ENCODE data around the gene KCNF1. TPM values are rescaled to one million over a fixed set of nuclear protein-coding genes. Genes with fewer than 3 reads are reported as not detected.

Gene KCNF1
- total and polyA plus RNA-seq, 2 of the 8 experiments (the other 6 are each of a cell fraction or from before 2014, with no cell fraction given), result 0.48 to 1.5 TPM

- H3K14ac ChIP-seq (ENCODE audit: insufficient read length), result no peak overlapping the region
- POLR2A ChIA-PET (ENCODE audit: partially characterized antibody), result no interaction called here
- H3K79me2 ChIP-seq (ENCODE audit: control insufficient read depth in 1 of 2, insufficient read depth in 2 of 2, low read length in 2 of 2), result no peaks in the 10 kb centered on the region
- H3K4me3 ChIP-seq (ENCODE audit: extremely low read depth in 1 of 4, insufficient read depth in 2 of 4, low read depth in 3 of 4, low read length in 4 of 4), result no peak overlapping the region
- H3K79me1 ChIP-seq (ENCODE audit: low read depth, low read length), result no peaks in the 10 kb centered on the region
- DNase-seq (ENCODE audit: low read depth in 1 of 2, low spot score in 2 of 2), result no peak
- no peak overlapping the region for H2BK15ac ChIP-seq (ENCODE audit: low read length)
- no peaks in the 10 kb centered on the region; a peak in 1 of 4 replicates for H3K9me3 ChIP-seq (ENCODE audit: insufficient read depth in 2 of 2, low read depth in 1 of 2, low read length in 1 of 2)
- H3K23me2 ChIP-seq (ENCODE audit: low read depth, low read length), result peaks cover 5% of the 10 kb centered on the region; the same call in 1 of the 2 replicates
- no peak overlapping the region for H3K9ac ChIP-seq (replicated peaks in 1 of 4; ENCODE audit: extremely low read depth in 1 of 4, low read depth in 3 of 4, low read length in 3 of 4)
- no peak overlapping the region for H4K8ac ChIP-seq (ENCODE audit: extremely low read depth, insufficient read depth, low read length)
- no peaks in the 10 kb centered on the region for H3K27me3 ChIP-seq (replicated peaks in 1 of 4; ENCODE audit: control insufficient read depth in 3 of 4, extremely low read depth in 1 of 4, insufficient read depth in 3 of 4, low read length in 3 of 4)
- peaks cover 0 to 2% of the 10 kb centered on the region in 2 experiments for H4K20me1 ChIP-seq (replicated peaks in 1 of 2; ENCODE audit: control insufficient read depth in 1 of 2, insufficient read depth in 2 of 2, low read length in 2 of 2)
- H3K23ac ChIP-seq (ENCODE audit: insufficient read length), result no peak overlapping the region
- WGBS, 2 experiments (ENCODE audit: extremely low coverage in 1 of 2, insufficient coverage in 1 of 2, insufficient read length in 1 of 2, insufficient replicate concordance in 2 of 2, low coverage in 1 of 2, low lambda C conversion rate in 2 of 2, missing lambda C conversion rate in 1 of 2), result 92% methylated on average over 10 of the region's 10 CpGs; no CpG with 5 or more reads in 1 of the 2 experiments
- no peak overlapping the region for H3K4ac ChIP-seq (replicated peaks; ENCODE audit: insufficient read length, low read depth, low read length)
- H4K5ac ChIP-seq (ENCODE audit: insufficient read length, low read depth, low read length), result no peak overlapping the region
- H2BK12ac ChIP-seq (ENCODE audit: low read depth, low read length), result no peak overlapping the region
- H2BK20ac ChIP-seq (ENCODE audit: low read length), result no peak overlapping the region
- no peak overlapping the region for H2BK5ac ChIP-seq (ENCODE audit: low read depth, low read length)
- H3K56ac ChIP-seq (replicated peaks; ENCODE audit: insufficient read length, low read depth, low read length), result no peak overlapping the region
- no peak overlapping the region for H2AFZ ChIP-seq (ENCODE audit: low read length)
- no peak overlapping the region for H3K27ac ChIP-seq (ENCODE audit: low read depth, low read length)
- H3K18ac ChIP-seq (ENCODE audit: extremely low read depth, low read length), result no peak overlapping the region
- CTCF ChIA-PET (ENCODE audit: partially characterized antibody), result interaction anchor here (0.8 to 1.4 kb wide), 5 partner anchors 12 to 111 kb away, joined by 3 to 5 read pairs (median 3); no protein-coding TSS in a partner anchor
- no peaks in the 10 kb centered on the region for H3K36me3 ChIP-seq (ENCODE audit: control insufficient read depth in 2 of 4, insufficient read depth in 4 of 4, low read length in 3 of 4)
- H3K4me1 ChIP-seq (replicated peaks in 1 of 4; ENCODE audit: control insufficient read depth in 3 of 4, insufficient read depth in 4 of 4, low read length in 3 of 4), result no peaks in the 10 kb centered on the region
- no peak overlapping the region for H2AK5ac ChIP-seq (ENCODE audit: low read depth, low read length)
- no peak for FAIRE-seq
- H2BK120ac ChIP-seq (replicated peaks; ENCODE audit: low read depth, low read length), result no peak overlapping the region
- no peak overlapping the region for H3K4me2 ChIP-seq (ENCODE audit: insufficient read depth in 1 of 2, low read depth in 2 of 2, low read length in 2 of 2)
- no peak for TF ChIP-seq RXRA (IDR thresholded peaks at IDR 0.05; ENCODE audit: insufficient read depth, low read depth, low read length)
- no peak for TF ChIP-seq CEBPB (IDR thresholded peaks at IDR 0.05; ENCODE audit: low read depth, low read length)
- no peak for TF ChIP-seq RBBP5 (IDR thresholded peaks at IDR 0.05; ENCODE audit: borderline replicate concordance, low read depth, low read length)
- TF ChIP-seq NRF1 (IDR thresholded peaks at IDR 0.05; ENCODE audit: low read depth, low read length), result no peak
- no peak for TF ChIP-seq TAF7 (optimal IDR thresholded peaks at IDR 0.05; ENCODE audit: borderline replicate concordance, low read depth, low read length)
- no peak for TF ChIP-seq RFX5 (IDR thresholded peaks at IDR 0.05; ENCODE audit: borderline replicate concordance, low read depth, low read length)
- no peak for TF ChIP-seq BCL11A (IDR thresholded peaks at IDR 0.05; ENCODE audit: low read depth in 2 of 2, low read length in 2 of 2)
- no peak for TF ChIP-seq SUZ12 (IDR thresholded peaks at IDR 0.05; ENCODE audit: low read length)
- TF ChIP-seq, protein P1, sequence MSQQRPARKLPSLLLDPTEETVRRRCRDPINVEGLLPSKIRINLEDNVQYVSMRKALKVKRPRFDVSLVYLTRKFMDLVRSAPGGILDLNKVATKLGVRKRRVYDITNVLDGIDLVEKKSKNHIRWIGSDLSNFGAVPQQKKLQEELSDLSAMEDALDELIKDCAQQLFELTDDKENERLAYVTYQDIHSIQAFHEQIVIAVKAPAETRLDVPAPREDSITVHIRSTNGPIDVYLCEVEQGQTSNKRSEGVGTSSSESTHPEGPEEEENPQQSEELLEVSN (IDR thresholded peaks at IDR 0.05), result no peak
- no peak for TF ChIP-seq TCF12 (IDR thresholded peaks at IDR 0.05; ENCODE audit: low read depth, low read length)
- TF ChIP-seq JUND (IDR thresholded peaks at IDR 0.05; ENCODE audit: low read length), result no peak
- TF ChIP-seq MAFK (IDR thresholded peaks at IDR 0.05; ENCODE audit: low read depth, low read length), result no peak
- TF ChIP-seq SP2 (IDR thresholded peaks at IDR 0.05; ENCODE audit: low read length), result no peak
- no peak for TF ChIP-seq TEAD4 (IDR thresholded peaks at IDR 0.05; ENCODE audit: low read depth, low read length)
- H4K91ac ChIP-seq (replicated peaks; ENCODE audit: insufficient read length, low read length), result no peak overlapping the region
Observed at GRCh38 chr2:10947005-10947440, 35.3 kb downstream of the KCNF1 start.
